Fibroblast of peridontal ligament (primary cell): ENCODE data around the gene INCENP.
A peak's percentile ranks its signal among the peaks of the same experiment; 100 is the strongest.
"Not testable (repeated sequence)": the region's sequence is repeated elsewhere in the genome, so short reads cannot be mapped to it uniquely, and the experiment has no call there.

Source experiments
- DNase-seq: peaks from one replicate; pipeline ENCODE4 v3.0.0-alpha.2; 2010; ENCODE audit errors: extremely low read depth

The INCENP gene

GRCh38 chr11:62171261-62171723 lies 47.5 kb downstream of the INCENP start:
- DNase-seq, result peak; percentile 88

- no peak for DNase-seq
Observed at GRCh38 chr11:62172294-62172693, 48.5 kb downstream of the INCENP start.

GRCh38 chr11:62176766-62177165 lies 53.0 kb downstream of the INCENP start:
- DNase-seq, result no peak

- DNase-seq, result no peak
Observed at GRCh38 chr11:62179995-62180394, 56.2 kb downstream of the INCENP start.

- no peak for DNase-seq
Observed at GRCh38 chr11:62181097-62181496, 57.3 kb downstream of the INCENP start.

GRCh38 chr11:62182147-62182891 lies 58.5 kb downstream of the INCENP start:
- no peak for DNase-seq

GRCh38 chr11:62186195-62186594 lies 62.4 kb downstream of the INCENP start:
- DNase-seq, result no peak

- no peak for DNase-seq
Observed at GRCh38 chr11:62190011-62190410, 66.2 kb downstream of the INCENP start, which contains the start of gene SCGB1D1. Gene SCGB1D1 (plus strand): TSS chr11:62190216. CDS start chr11:62190285, 69 bp downstream.

GRCh38 chr11:62193952-62194351 lies 70.1 kb downstream of the INCENP start:
- DNase-seq, result no peak

- DNase-seq, result not testable (repeated sequence)
Observed at GRCh38 chr11:62195010-62195409, 71.2 kb downstream of the INCENP start.

GRCh38 chr11:62195945-62196344 lies 72.1 kb downstream of the INCENP start:
- no peak for DNase-seq

GRCh38 chr11:62197400-62197799 lies 73.6 kb downstream of the INCENP start:
- DNase-seq, result not testable (repeated sequence)

- DNase-seq, result no peak
Observed at GRCh38 chr11:62201376-62201775, 77.6 kb downstream of the INCENP start.
